Caki2 (cell line): ENCODE data around the gene P2RX3. TPM values are rescaled to one million over a fixed set of nuclear protein-coding genes. Genes with fewer than 3 reads are reported as not detected.

Experiments
- DNase-seq: peaks from one replicate; pipeline ENCODE4 v3.0.0-alpha.2; 2015; ENCODE audit warnings: low read depth
- in situ Hi-C: cut with HindIII; loops from 2 replicates; pipeline ENCODE4 v1.10.0; 2016; ENCODE audit warnings: low sequenced_read_pairs, low pct_unique_long_range_greater_than_20kb, mixed read lengths
- total RNA-seq: library from RNA; depleted of rRNA; stranded (reverse); fragments of >200 nt; shearing (Covaris generic); gene quantifications from 2 replicates; pipeline ENCODE4 v1.2.3, GENCODE V29; 2014; ENCODE audit warnings: low replicate concordance

The P2RX3 gene
- total RNA-seq, 1 experiment from 2014 or later = not detected

DNA sequence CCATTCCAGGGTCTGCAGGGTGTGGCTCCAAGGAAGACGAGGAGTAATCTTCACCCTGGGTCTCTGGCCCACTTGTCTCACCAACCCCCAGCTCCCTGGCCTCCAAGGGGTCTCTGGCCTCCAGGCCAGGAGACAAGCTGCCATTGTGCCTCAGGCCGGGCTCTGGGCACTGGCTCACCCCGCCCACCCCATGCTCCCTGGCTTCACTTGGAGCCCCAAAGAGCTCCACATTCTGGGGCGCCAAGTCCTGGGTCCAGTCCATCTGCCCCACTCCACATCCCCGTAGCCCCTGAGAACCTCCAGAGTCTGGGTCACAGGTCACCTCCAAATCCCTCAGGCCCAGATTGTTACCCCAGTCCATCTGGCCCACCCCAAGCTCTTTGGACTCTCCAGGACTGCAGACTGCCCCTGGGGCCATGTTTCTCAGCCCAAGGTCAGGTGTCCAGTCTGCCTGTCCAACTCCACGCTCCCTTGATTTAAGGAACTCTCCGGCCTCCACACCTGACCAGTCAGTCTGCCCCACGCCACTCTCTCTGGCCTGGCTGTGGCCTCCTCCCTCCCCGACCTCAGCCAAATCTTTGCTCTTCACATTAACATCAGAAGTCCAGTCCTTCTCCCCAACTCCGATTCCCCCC lies 29.6 kb upstream of the P2RX3 start:
- in situ Hi-C loops = no loop called here
- no peak for DNase-seq

DNA sequence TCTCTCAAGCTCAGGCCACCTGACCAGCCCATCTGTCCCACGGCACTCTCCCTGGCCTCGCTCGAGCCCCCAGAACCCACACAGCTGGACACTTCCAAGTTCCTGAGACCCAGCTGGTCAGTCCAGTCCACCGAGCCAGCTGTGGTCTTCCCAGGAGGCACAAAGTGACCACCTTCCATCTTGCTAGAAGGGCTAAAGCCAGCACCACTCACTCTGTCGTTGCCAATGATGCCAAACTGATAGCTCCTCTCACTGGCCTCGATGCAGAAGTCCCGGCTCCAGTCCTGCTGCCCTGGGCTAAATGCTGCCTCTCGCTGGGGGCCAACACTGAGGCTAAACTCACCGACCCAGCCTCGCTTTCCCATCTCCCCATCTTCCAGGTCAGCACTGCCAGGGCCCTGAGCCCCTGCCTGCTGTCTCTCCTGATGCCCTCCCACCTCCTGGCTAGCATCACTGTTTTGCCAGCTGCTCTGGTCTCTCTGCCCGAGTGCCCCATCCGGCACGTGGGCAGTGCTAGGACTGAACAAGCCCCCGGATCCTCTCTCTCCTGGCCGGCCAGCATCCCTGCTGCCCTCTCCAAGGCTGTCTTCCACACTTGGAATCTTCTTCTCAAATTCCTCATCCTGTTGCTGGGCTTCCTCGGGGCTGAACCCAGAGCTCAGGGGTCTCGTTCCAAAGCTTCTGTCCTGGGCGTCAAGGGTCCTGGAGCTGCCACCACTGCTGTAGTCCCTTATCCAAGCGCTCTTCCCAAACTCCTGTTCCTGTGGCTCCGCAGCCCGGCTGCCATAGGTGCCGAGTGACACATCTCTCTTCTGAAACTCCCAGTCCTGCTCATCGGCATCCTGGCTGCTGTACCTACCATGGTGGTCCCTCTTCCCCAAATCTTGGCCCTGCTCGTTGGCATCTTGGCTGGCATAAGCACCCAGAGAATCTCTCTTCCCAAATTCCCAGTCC lies 28.8 kb upstream of the P2RX3 start:
- in situ Hi-C loops = no loop called here
- DNase-seq = no peak

DNA sequence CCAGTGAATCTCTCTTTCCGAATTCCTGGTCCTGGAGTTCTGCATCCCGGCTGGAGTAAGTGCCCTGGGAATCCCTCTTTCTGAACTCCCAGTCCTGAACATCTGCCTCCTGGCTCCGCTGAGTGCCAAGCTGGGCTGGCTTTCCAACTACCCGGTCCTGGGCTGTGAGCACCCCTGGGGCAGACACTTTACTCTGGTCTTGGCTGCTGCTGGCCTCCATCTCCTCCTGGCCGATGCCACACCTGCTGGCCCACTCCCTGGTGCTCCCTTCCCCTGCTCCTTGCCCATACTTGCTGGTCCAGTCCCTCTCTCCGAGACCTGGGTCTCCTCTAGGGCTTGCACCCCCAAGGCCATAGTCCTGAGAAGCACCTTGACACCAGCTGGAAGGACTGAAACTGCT lies 28.1 kb upstream of the P2RX3 start:
- DNase-seq = no peak
- in situ Hi-C loops = no loop called here

- DNase-seq = no peak
- in situ Hi-C loops = no loop called here
These were observed 27.5 kb upstream of the P2RX3 start for GRCh38 chr11:57310630-57311086.

- in situ Hi-C loops = no loop called here
- peak; percentile 84 for DNase-seq
These were observed 26.8 kb upstream of the P2RX3 start for GRCh38 chr11:57311109-57311936.

- no peak for DNase-seq
- in situ Hi-C loops = no loop called here
These were observed 25.6 kb upstream of the P2RX3 start for GRCh38 chr11:57312511-57313021.

DNA sequence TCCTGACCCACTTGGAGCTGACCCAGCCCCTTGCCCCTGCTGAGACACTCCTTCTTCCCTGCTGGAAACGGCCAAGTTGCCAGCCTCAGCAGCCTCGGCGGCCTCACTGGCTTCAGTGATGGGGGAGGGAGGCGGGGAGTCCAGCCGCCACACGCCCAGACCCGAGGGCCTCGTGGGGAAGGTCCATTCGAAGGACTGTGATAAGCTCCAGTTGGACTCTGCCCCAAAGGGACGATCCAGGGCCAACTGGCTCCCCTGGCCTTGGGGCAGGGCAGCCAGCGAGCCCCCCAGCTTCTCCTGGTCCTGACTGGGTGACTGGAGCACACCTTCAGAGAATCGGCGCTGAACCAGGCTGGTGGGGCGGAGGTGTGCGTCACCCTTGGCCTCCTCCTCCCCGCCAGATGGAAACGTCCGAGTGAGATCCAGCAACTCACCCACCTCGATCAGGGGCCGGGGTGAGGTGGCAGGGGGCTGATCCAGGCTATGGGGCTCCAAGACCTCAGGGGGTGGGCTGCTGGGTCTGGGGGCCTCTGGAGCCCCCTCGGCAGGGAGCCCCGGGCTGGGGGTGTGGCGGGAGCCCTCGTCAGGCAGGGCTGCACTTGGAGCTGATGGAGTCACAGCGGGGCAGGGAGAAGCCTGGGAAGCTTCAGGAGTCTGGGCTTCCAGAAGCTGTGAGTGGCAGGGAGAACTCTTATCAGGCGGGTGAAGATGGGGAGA lies 24.9 kb upstream of the P2RX3 start:
- DNase-seq = no peak
- in situ Hi-C loops = no loop called here

DNA sequence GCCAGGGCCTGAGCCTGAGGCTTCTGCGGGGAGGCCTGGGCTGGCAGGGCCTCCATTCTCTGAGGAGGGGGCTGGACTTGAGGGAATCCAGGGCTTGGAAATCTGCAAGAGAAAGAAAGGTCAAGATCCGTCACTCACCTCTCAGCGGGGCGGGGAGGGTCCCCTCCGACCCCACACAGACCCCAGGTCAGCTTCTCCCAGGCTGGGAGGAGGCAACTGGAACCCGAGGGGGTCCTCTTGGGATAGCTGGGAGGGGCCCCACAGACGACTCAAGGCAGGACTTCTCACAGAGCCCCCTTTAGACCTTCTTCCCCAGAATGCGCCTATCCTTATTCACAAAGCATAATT lies 24.4 kb upstream of the P2RX3 start:
- in situ Hi-C loops = no loop called here
- no peak for DNase-seq

GRCh38 chr11:57314221-57314973 lies 23.8 kb upstream of the P2RX3 start:
- DNase-seq = no peak
- in situ Hi-C loops = no loop called here

DNA sequence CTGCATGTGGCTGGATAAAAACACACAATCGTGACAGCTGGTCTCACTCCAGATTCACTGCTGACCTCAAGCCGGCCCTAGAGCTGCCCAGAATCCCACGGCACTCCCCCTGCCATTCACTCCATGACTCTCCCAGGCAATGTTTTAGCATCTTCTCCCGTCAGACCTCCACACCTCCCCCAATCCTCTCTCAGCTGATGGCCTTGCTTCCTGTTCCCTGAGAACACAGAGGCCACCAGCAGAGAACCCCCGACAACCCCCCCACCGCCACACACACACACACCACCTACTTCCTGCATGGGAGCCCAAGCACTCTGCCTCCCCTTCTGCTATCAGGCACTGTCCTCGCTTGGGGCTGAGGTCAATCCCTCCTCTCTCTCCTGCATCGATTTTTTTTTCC lies 22.7 kb upstream of the P2RX3 start:
- DNase-seq = no peak
- in situ Hi-C loops = no loop called here

DNA sequence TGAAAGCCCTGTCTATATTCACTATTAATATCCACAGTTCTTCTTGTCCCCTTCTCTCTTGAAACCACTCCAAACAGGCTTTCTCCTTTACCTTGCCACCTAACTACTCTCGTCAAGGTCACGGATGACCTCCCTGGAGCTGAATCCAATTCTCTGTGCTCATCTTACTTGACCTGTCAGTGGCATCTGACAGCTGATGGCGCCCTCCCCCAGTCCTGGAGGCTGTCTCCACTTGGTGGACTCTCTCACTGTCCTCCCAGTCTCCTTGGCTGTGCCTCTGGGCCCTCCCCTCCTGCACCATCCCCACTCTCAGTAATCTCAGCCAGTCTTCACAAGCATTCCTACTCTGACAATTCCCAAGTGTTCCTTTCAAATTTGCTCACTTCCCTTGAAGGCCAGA lies 22.1 kb upstream of the P2RX3 start:
- DNase-seq = no peak
- in situ Hi-C loops = no loop called here

DNA sequence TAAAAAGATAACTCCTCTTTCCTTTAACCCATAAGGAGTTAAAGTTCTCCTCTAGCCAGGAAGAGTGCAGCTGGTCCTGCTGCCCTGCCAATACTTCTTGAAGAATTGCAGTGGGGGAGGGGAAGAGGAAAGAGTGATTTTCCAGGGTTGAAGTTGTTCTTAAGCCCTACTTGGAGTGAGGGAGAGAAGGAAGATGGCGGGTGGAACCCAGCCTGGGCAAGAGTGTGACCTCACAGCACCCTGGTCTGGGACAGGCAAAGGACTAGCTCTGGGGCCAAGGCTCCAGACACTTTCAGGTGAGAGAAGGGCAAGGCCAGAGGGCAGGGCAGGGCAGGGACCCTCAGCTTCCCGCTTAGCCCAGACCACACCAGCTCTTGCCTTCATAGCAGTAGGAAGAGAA lies 20.0 kb upstream of the P2RX3 start:
- no peak for DNase-seq
- in situ Hi-C loops = no loop called here

DNA sequence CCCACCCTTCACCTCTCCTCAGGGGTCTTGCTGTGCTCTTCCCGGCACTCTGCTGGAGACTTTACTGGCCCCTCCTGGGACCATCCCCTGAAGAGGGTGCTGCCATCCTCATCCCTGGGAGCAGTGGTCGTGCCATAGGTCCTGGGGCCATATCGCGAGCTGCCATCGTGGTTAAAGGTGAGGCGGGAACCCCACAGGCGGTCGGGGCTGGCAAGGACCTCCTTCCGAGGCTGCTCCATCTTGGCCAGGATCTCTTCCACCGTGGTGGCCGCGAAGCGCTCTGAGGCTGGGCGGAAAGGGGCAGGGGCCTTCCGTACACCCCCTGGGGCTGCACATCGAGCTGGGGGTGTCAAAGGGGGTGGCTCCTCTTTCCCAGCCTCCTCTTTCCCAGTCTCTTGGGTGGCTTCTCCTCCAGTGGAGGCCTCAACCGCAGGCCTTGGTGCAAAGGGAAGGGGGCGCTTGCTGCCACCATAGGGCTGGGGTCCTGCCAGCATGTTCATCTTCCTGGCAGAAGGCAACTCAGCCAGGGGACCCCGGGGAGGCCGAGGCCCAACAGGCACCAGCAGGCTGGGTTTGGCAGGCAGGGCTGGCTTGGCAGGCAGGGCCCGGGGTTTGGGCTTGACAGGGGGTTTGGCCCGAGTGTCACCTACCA lies 18.0 kb upstream of the P2RX3 start:
- no peak for DNase-seq

GRCh38 chr11:57320719-57321387 lies 17.3 kb upstream of the P2RX3 start:
- in situ Hi-C loops = no loop called here
- no peak for DNase-seq

More for the DNA sequence above, 18.0 kb upstream of the P2RX3 start:
- in situ Hi-C loops = no loop called here

DNA sequence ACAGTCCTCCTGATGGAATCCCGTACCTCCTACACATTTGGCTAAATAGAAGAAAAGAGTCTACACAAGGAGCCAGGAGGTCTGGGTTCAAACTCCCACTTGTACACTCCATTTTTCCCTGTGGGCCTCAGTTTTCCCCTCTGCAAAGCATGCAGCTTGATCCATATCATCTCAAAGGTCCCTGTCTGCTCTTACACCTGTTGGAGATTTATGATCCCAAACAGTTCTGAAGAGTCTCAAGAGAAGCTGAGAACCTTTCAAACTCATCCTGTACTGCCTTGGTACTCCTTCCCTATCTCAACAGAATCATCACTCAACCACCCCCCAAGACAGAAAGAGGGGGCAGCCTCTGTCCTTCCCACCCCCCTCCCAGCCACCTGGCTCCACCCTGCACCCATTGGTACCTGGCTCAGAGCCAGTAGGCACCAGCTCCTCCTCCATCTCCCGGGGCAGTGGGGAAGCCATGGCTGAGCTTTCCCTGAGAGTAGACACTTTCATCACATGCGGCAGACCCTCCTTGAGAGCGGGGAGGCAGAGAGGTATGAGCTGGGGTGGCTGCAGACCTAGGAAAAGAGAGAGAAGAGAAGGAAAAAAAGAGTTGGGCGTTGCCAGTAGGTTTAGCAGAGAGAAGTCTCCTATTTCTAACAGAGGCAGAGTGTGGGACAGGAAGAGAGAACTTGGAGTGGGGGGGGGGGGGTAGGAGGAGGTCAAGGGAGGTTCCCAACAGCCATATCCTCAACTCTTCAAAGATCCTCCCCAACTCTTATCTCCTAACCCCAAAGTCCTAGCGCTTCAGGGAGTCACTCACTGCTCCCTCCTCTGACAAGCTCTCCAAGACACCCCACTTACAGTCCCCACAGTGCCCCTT lies 16.5 kb upstream of the P2RX3 start:
- no peak for DNase-seq
- in situ Hi-C loops = no loop called here
